ENCODE measurements around the gene RCVRN. TPM values are rescaled to one million over a fixed set of nuclear protein-coding genes. Genes with fewer than 3 reads are reported as not detected.

The RCVRN gene
- total and polyA plus RNA-seq, 2 donors (not counting 1 experiment from before 2014, with no cell fraction given): not detected

- TF ChIP-seq EZH2 (IDR thresholded peaks at IDR 0.05; ENCODE audit: low read length, missing control alignments): no peak
- TF ChIP-seq, protein P1, sequence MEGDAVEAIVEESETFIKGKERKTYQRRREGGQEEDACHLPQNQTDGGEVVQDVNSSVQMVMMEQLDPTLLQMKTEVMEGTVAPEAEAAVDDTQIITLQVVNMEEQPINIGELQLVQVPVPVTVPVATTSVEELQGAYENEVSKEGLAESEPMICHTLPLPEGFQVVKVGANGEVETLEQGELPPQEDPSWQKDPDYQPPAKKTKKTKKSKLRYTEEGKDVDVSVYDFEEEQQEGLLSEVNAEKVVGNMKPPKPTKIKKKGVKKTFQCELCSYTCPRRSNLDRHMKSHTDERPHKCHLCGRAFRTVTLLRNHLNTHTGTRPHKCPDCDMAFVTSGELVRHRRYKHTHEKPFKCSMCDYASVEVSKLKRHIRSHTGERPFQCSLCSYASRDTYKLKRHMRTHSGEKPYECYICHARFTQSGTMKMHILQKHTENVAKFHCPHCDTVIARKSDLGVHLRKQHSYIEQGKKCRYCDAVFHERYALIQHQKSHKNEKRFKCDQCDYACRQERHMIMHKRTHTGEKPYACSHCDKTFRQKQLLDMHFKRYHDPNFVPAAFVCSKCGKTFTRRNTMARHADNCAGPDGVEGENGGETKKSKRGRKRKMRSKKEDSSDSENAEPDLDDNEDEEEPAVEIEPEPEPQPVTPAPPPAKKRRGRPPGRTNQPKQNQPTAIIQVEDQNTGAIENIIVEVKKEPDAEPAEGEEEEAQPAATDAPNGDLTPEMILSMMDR (conservative IDR thresholded peaks at IDR 0.05 in 1 of 2, IDR thresholded peaks at IDR 0.05 in 1 of 2; ENCODE audit: low read depth in 1 of 2, low read length in 2 of 2): no peak
- no peak for DNase-seq (ENCODE audit: low read depth in 2 of 2)
- Histone ChIP-seq H3K36me3 (ENCODE audit: control insufficient read depth, insufficient read depth, low read length) (no peaks in the 10 kb centered on the region), H3K9me3 (ENCODE audit: control insufficient read depth, insufficient read depth, low read depth, low read length) (no peaks in the 10 kb centered on the region), H3K9ac (ENCODE audit: insufficient read depth, low read length) (no peak overlapping the region), H3K4me2 (ENCODE audit: extremely low read depth, insufficient read depth, low read length) (no peak overlapping the region), H3K4me1 (ENCODE audit: control insufficient read depth, extremely low read depth, insufficient read depth, low read length) (no peaks in the 10 kb centered on the region), H3K27me3 (ENCODE audit: control insufficient read depth, insufficient read depth, low read length) (no peaks in the 10 kb centered on the region), H3K79me2 (ENCODE audit: control insufficient read depth, insufficient read depth, low read length) (no peaks in the 10 kb centered on the region), H4K20me1 (ENCODE audit: control insufficient read depth, extremely low read depth, insufficient read depth, low read length) (no peaks in the 10 kb centered on the region), H2AFZ (ENCODE audit: low read length) (no peak overlapping the region), H3K27ac (ENCODE audit: insufficient read depth, low read length) (no peak overlapping the region), H3K4me3 (replicated peaks in 1 of 4; ENCODE audit: control extremely low read depth in 1 of 4, insufficient read depth in 1 of 4, low read depth in 3 of 4, low read length in 4 of 4) (no peak overlapping the region)
Measured at GRCh38 chr17:9868552-9868951, 36.5 kb downstream of the RCVRN start.

GRCh38 chr17:9865586-9865985, 39.5 kb downstream of the RCVRN start:
- no peaks in the 10 kb centered on the region for H3K9me3 ChIP-seq (ENCODE audit: control insufficient read depth, insufficient read depth, low read depth, low read length)
- no peaks in the 10 kb centered on the region for H3K79me2 ChIP-seq (ENCODE audit: control insufficient read depth, insufficient read depth, low read length)
- H3K27me3 ChIP-seq (ENCODE audit: control insufficient read depth, insufficient read depth, low read length): no peaks in the 10 kb centered on the region
- no peak overlapping the region for H2AFZ ChIP-seq (ENCODE audit: low read length)
- H3K4me1 ChIP-seq (ENCODE audit: control insufficient read depth, extremely low read depth, insufficient read depth, low read length): no peaks in the 10 kb centered on the region
- no peak overlapping the region for H3K4me2 ChIP-seq (ENCODE audit: extremely low read depth, insufficient read depth, low read length)
- TF ChIP-seq, protein P1 (conservative IDR thresholded peaks at IDR 0.05 in 1 of 2, IDR thresholded peaks at IDR 0.05 in 1 of 2; ENCODE audit: low read depth in 1 of 2, low read length in 2 of 2): no peak
- no peak for TF ChIP-seq EZH2 (IDR thresholded peaks at IDR 0.05; ENCODE audit: low read length, missing control alignments)
- H3K4me3 ChIP-seq (replicated peaks in 1 of 4; ENCODE audit: control extremely low read depth in 1 of 4, insufficient read depth in 1 of 4, low read depth in 3 of 4, low read length in 4 of 4): no peak overlapping the region
- no peaks in the 10 kb centered on the region for H3K36me3 ChIP-seq (ENCODE audit: control insufficient read depth, insufficient read depth, low read length)
- H4K20me1 ChIP-seq (ENCODE audit: control insufficient read depth, extremely low read depth, insufficient read depth, low read length): no peaks in the 10 kb centered on the region
- no peak overlapping the region for H3K27ac ChIP-seq (ENCODE audit: insufficient read depth, low read length)
- DNase-seq (ENCODE audit: low read depth in 2 of 2): no peak
- H3K9ac ChIP-seq (ENCODE audit: insufficient read depth, low read length): no peak overlapping the region

GRCh38 chr17:9862949-9863348, 42.1 kb downstream of the RCVRN start:
- Histone ChIP-seq H3K27ac (ENCODE audit: insufficient read depth, low read length) (no peak overlapping the region), H3K9me3 (ENCODE audit: control insufficient read depth, insufficient read depth, low read depth, low read length) (no peaks in the 10 kb centered on the region), H3K36me3 (ENCODE audit: control insufficient read depth, insufficient read depth, low read length) (no peaks in the 10 kb centered on the region), H3K4me2 (ENCODE audit: extremely low read depth, insufficient read depth, low read length) (no peak overlapping the region), H3K79me2 (ENCODE audit: control insufficient read depth, insufficient read depth, low read length) (no peaks in the 10 kb centered on the region), H4K20me1 (ENCODE audit: control insufficient read depth, extremely low read depth, insufficient read depth, low read length) (no peaks in the 10 kb centered on the region), H2AFZ (ENCODE audit: low read length) (no peak overlapping the region), H3K9ac (ENCODE audit: insufficient read depth, low read length) (no peak overlapping the region), H3K27me3 (ENCODE audit: control insufficient read depth, insufficient read depth, low read length) (no peaks in the 10 kb centered on the region), H3K4me3 (replicated peaks in 1 of 4; ENCODE audit: control extremely low read depth in 1 of 4, insufficient read depth in 1 of 4, low read depth in 3 of 4, low read length in 4 of 4) (no peak overlapping the region), H3K4me1 (ENCODE audit: control insufficient read depth, extremely low read depth, insufficient read depth, low read length) (no peaks in the 10 kb centered on the region)
- DNase-seq (ENCODE audit: low read depth in 2 of 2): no peak
- TF ChIP-seq, protein P1 (conservative IDR thresholded peaks at IDR 0.05 in 1 of 2, IDR thresholded peaks at IDR 0.05 in 1 of 2; ENCODE audit: low read depth in 1 of 2, low read length in 2 of 2): no peak
- TF ChIP-seq EZH2 (IDR thresholded peaks at IDR 0.05; ENCODE audit: low read length, missing control alignments): no peak
